Kidney epithelial cell (primary cell): ENCODE measurements around the gene ARHGAP45. TPM values are rescaled to one million over a fixed set of nuclear protein-coding genes. Genes with fewer than 3 reads are reported as not detected.

Source experiments
- DNase-seq: peaks from one replicate; pipeline ENCODE4 v3.0.0-alpha.2; 2010; ENCODE audit warnings: low read depth
- H3K27me3 ChIP-seq: 2 replicates; pipeline ENCODE4 v1.6.0; 2011; ENCODE audit warnings: low read length; ENCODE audit not compliant: control insufficient read depth, insufficient read depth
- H3K36me3 ChIP-seq: 2 replicates; pipeline ENCODE4 v1.5.1; 2011; ENCODE audit warnings: low read length; ENCODE audit not compliant: control insufficient read depth, insufficient read depth
- H3K4me3 ChIP-seq: 2 replicates; pipeline ENCODE4 v1.5.1; 2011; ENCODE audit warnings: low read depth, mild to moderate bottlenecking, control low read depth, low read length
- CTCF ChIP-seq: IDR thresholded peaks from 2 replicates; pipeline ENCODE4 v1.5.1; 2011; ENCODE audit warnings: mild to moderate bottlenecking, moderate library complexity, low read length, control low read depth, inconsistent platforms; ENCODE audit not compliant: insufficient read depth, poor library complexity, severe bottlenecking
- total RNA-seq: library from RNA; depleted of rRNA; stranded (reverse); fragments of >200 nt; gene quantifications from 2 replicates; pipeline ENCODE4 v1.2.3, GENCODE V29; 2015

The ARHGAP45 gene
- total RNA-seq, 1 donor from 2014 or later: 4.2 TPM

GRCh38 chr19:1093330-1093729 is 26.4 kb downstream of the ARHGAP45 start:
- no peak for TF ChIP-seq CTCF
- H3K27me3 ChIP-seq: no peaks in the 10 kb centered on the region
- no peak for DNase-seq
- no peak overlapping the region for H3K4me3 ChIP-seq
- peaks cover 2% of the 10 kb centered on the region for H3K36me3 ChIP-seq

GRCh38 chr19:1093811-1094553 is 27.0 kb downstream of the ARHGAP45 start:
- DNase-seq: no peak
- TF ChIP-seq CTCF: no peak
- H3K27me3 ChIP-seq: no peaks in the 10 kb centered on the region
- H3K4me3 ChIP-seq: peak overlapping the region; percentile 95
- H3K36me3 ChIP-seq: peaks cover 2% of the 10 kb centered on the region

- DNase-seq: no peak
- H3K27me3 ChIP-seq: no peaks in the 10 kb centered on the region
- peak overlapping the region; percentile 95 for H3K4me3 ChIP-seq
- peaks cover 2% of the 10 kb centered on the region for H3K36me3 ChIP-seq
- TF ChIP-seq CTCF: no peak
Observed at GRCh38 chr19:1094655-1094977, 27.6 kb downstream of the ARHGAP45 start.

GRCh38 chr19:1094978-1095701 is 28.2 kb downstream of the ARHGAP45 start, which contains the start of gene POLR2E:
TSS of gene POLR2E (minus strand) at chr19:1095375. CDS start at chr19:1095315, 60 bp downstream.
- TF ChIP-seq CTCF: no peak

GRCh38 chr19:1097810-1098176 is 30.8 kb downstream of the ARHGAP45 start:
- no peak for TF ChIP-seq CTCF
- no peak for DNase-seq
- Histone ChIP-seq H3K36me3 (no peaks in the 10 kb centered on the region), H3K4me3 (no peak overlapping the region), H3K27me3 (no peaks in the 10 kb centered on the region)

More at GRCh38 chr19:1094978-1095701, 28.2 kb downstream of the ARHGAP45 start, which contains the start of gene POLR2E:
- Histone ChIP-seq H3K36me3 (peaks cover 2% of the 10 kb centered on the region), H3K4me3 (peak within 1 kb of the TSS; percentile 95), H3K27me3 (no peaks in the 10 kb centered on the region)
- DNase-seq: peak; percentile 66
